Kidney (tissue), 14 donors: ENCODE measurements around the gene ARRDC3. TPM values are rescaled to one million over a fixed set of nuclear protein-coding genes. Genes with fewer than 3 reads are reported as not detected.

ENCODE experiments used
- DNase-seq, 5 donors: peaks; one replicate each; pipeline ENCODE4 v3.0.0-alpha.2; 2013 to 2020
- FAIRE-seq: peaks from 2 replicates; lab custom pipeline; 2012; peaks lifted over from hg19 to GRCh38; lab: Jason Lieb, UNC
- H3K27ac ChIP-seq, 2 donors: one replicate each; pipeline ENCODE4 v1.7.0; 2013; ENCODE audit warnings: low read depth in 2 of 2, low read length in 2 of 2, inconsistent platforms in 1 of 2
- H3K27me3 ChIP-seq: one replicate; pipeline ENCODE4 v1.7.1; 2013; ENCODE audit warnings: low read length, inconsistent platforms; ENCODE audit not compliant: control insufficient read depth, insufficient read depth
- H3K36me3 ChIP-seq, 3 donors: one replicate each; pipeline versions ENCODE4 v1.7.0 to v1.7.1; 2013; ENCODE audit warnings: low read length in 3 of 3, control low read depth in 1 of 3, inconsistent platforms in 1 of 3; ENCODE audit not compliant: insufficient read depth in 3 of 3, control insufficient read depth in 2 of 3
- H3K4me1 ChIP-seq, 3 donors: one replicate each; pipeline versions ENCODE4 v1.7.0 to v1.7.1; 2013; ENCODE audit warnings: low read length in 3 of 3, inconsistent platforms in 1 of 3, low read depth in 1 of 3; ENCODE audit not compliant: control insufficient read depth in 2 of 3, insufficient read depth in 2 of 3
- H3K4me3 ChIP-seq, 3 donors: one replicate each; pipeline versions ENCODE4 v1.7.0 to v1.8.1; 2013; ENCODE audit warnings: low read length in 3 of 3, control low read depth in 1 of 3, inconsistent platforms in 1 of 3
- H3K9ac ChIP-seq, 3 donors: one replicate each; pipeline versions ENCODE4 v1.7.0 to v1.7.1; 2013; ENCODE audit warnings: low read length in 3 of 3, control low read depth in 1 of 3, inconsistent platforms in 1 of 3
- H3K9me3 ChIP-seq, 3 donors: one replicate each; pipeline versions ENCODE4 v1.7.0 to v1.7.1; 2013; ENCODE audit warnings: low read length in 3 of 3, control low read depth in 1 of 3, inconsistent platforms in 1 of 3; ENCODE audit not compliant: control insufficient read depth in 2 of 3, insufficient read depth in 1 of 3
- CTCF ChIP-seq: IDR thresholded peaks from 3 replicates; pipeline ENCODE4 v1.5.1; 2012; ENCODE audit warnings: mild to moderate bottlenecking, moderate library complexity, borderline replicate concordance; ENCODE audit not compliant: insufficient read depth; ENCODE audit errors: extremely low read depth
- intact Hi-C: fragments of 100-400 bp; cut with DNase I; formaldehyde crosslinking; loops from one replicate; pipeline ENCODE4 v1.11.1; 2022
- polyA plus RNA-seq: library from polyadenylated mRNA; stranded (reverse); fragments of 350-450 nt; fragmentation: Illumina TruSeq; extraction: RNeasy Lipid Tissue Mini Kit (QIAGEN cat#74804); gene quantifications from one replicate; pipeline ENCODE4 v1.2.3, GENCODE V29; 2014; ENCODE audit warnings: low read depth, low replicate concordance; ENCODE audit not compliant: insufficient read depth
- total RNA-seq: library from RNA; stranded (reverse); fragmentation: NEBNext Ultra II Directional; extraction: Animal tissue kit (Norgen Biotek cat#: 25700); gene quantifications from one replicate; pipeline ENCODE4 v1.2.1, GENCODE V29; 2021
- donor health status: control.
- donor health status: control.
- donor health status: control.
- donor health status: control.
- donor health status: control.
- donor health status: DM: yes; HTN: yes; CAD: no.
- donor health status: Normal renal cell carcinoma (clear cell type).

ARRDC3 gene
- total and polyA plus RNA-seq, 2 donors from 2014 or later, result 18.4 to 124 TPM

DNA sequence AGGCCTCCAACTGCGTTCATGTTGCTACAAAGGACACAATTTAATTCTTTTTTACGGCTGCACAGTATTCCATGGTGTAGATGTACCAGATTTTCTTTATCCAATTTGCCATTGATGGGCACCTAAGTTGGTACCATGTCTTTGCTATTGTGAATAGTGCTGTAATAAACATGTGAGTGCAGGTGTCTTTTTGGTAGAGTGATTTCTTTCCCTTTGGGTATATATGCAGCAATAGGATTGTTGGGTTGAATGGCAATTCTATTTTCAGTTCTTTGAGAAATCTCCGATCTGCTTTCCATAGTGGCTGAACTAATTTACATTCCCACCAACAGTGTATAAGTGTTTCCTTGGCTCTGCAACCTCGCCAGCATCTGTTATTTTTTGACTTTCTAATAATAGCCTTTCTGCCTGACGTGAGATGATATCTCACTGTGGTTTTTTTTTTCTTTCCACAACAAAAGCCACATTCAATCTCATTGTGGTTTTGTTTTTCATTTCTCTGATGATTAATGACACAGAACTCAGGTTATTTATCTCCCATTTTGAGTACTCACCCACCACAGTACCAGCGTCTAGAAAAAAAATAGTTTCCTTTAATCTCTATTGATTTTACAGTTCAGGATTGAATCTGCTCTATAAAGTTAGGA, 21.9 kb downstream of the ARRDC3 start:
- Histone ChIP-seq H3K36me3 (no peaks in the 10 kb centered on the region), H3K4me3 (no peak overlapping the region), H3K27ac (no peak overlapping the region), H3K9me3 (no peaks in the 10 kb centered on the region), H3K27me3 (no peaks in the 10 kb centered on the region), H3K9ac (no peak overlapping the region), H3K4me1 (peaks cover 0 to 9% (median 0%) of the 10 kb centered on the region in 3 donors)
- FAIRE-seq (no peak), DNase-seq (no peak)
- TF ChIP-seq CTCF, result no peak
- intact Hi-C loops, result loop anchor here (10.0 kb wide), 1 partner anchor 76 kb away; no protein-coding TSS in a partner anchor

GRCh38 chr5:91359962-91360609, 23.0 kb downstream of the ARRDC3 start:
- no peak overlapping the region for H3K27ac ChIP-seq
- peak; percentile 99 for FAIRE-seq

GRCh38 chr5:91357806-91358205, 25.3 kb downstream of the ARRDC3 start:
- Histone ChIP-seq H3K9ac (no peak overlapping the region), H3K36me3 (no peaks in the 10 kb centered on the region), H3K27me3 (no peaks in the 10 kb centered on the region), H3K27ac (no peak overlapping the region), H3K4me3 (no peak overlapping the region), H3K9me3 (no peaks in the 10 kb centered on the region), H3K4me1 (peaks cover 0 to 9% (median 0%) of the 10 kb centered on the region in 3 donors)
- FAIRE-seq (no peak), DNase-seq (no peak)
- TF ChIP-seq CTCF, result no peak
- intact Hi-C loops, result no loop called here

More at GRCh38 chr5:91359962-91360609, 23.0 kb downstream of the ARRDC3 start:
- Histone ChIP-seq H3K4me3 (no peak overlapping the region), H3K4me1 (peaks cover 0 to 9% (median 0%) of the 10 kb centered on the region in 3 donors), H3K27me3 (no peaks in the 10 kb centered on the region), H3K9ac (no peak overlapping the region), H3K36me3 (no peaks in the 10 kb centered on the region), H3K9me3 (no peaks in the 10 kb centered on the region)
- DNase-seq, result no peak
- intact Hi-C loops, result loop anchor here (10.0 kb wide), 1 partner anchor 75 kb away; no protein-coding TSS in a partner anchor
- no peak for TF ChIP-seq CTCF
